Stimulated activated naive CD8-positive, alpha-beta T cell treated with anti-CD3 and anti-CD28 coated beads, Interleukin-15, Interleukin-2, amounts not matched to agents 100 U/mL and 50 U/mL, for 24 hours (primary cell): ENCODE data around the gene TTLL13.
"Not testable (repeated sequence)": the region's sequence is repeated elsewhere in the genome, so short reads cannot be mapped to it uniquely, and the experiment has no call there.

Experiments
- ATAC-seq: fragments of 150-1000 bp; cut with Tn5 transposase; one replicate; pipeline ENCODE4 v1.10.0; 2021
- DNase-seq: peaks from one replicate; pipeline ENCODE4 v3.0.0; 2021

The TTLL13 gene

GRCh38 chr15:90239371-90239770 lies 10.0 kb upstream of the TTLL13 start:
- DNase-seq, result no peak
- no peak for ATAC-seq

- ATAC-seq, result no peak
- no peak for DNase-seq
Measured at GRCh38 chr15:90240856-90241255, 8.5 kb upstream of the TTLL13 start.

GRCh38 chr15:90241343-90242192 lies 7.8 kb upstream of the TTLL13 start:
- ATAC-seq (no peak), DNase-seq (no peak)

- DNase-seq (no peak), ATAC-seq (no peak)
Measured at GRCh38 chr15:90243943-90244639, 5.3 kb upstream of the TTLL13 start.

GRCh38 chr15:90248789-90249202 lies 560 bp upstream of the TTLL13 start:
- no peak for DNase-seq
- no peak for ATAC-seq

GRCh38 chr15:90257776-90258175 lies 8.4 kb downstream of the TTLL13 start:
- DNase-seq, result no peak
- ATAC-seq, result no peak

GRCh38 chr15:90259524-90259923 lies 10.2 kb downstream of the TTLL13 start:
- DNase-seq (no peak), ATAC-seq (peak; percentile 19)

GRCh38 chr15:90260731-90261130 lies 11.4 kb downstream of the TTLL13 start:
- ATAC-seq, DNase-seq: not testable (repeated sequence)

- DNase-seq (no peak), ATAC-seq (no peak)
Measured at GRCh38 chr15:90261811-90262210, 12.5 kb downstream of the TTLL13 start.

- no peak for DNase-seq
- ATAC-seq, result no peak
Measured at GRCh38 chr15:90262426-90262825, 13.1 kb downstream of the TTLL13 start.

- DNase-seq (peak; percentile 40), ATAC-seq (peak; percentile 60)
Measured at GRCh38 chr15:90264671-90265070, 15.3 kb downstream of the TTLL13 start.

GRCh38 chr15:90265271-90266060 lies 16.1 kb downstream of the TTLL13 start, which contains the start of gene NGRN:
TSS of gene NGRN (plus strand) at chr15:90265672. CDS start at chr15:90265713, 41 bp downstream.
- DNase-seq (peak; percentile 92), ATAC-seq (peak; percentile 93)

- ATAC-seq (peak; percentile 21), DNase-seq (peak; percentile 61)
Measured at GRCh38 chr15:90266061-90266431, 16.7 kb downstream of the TTLL13 start.

GRCh38 chr15:90266485-90266884 lies 17.1 kb downstream of the TTLL13 start:
- DNase-seq (peak; percentile 26), ATAC-seq (no peak)

- no peak for ATAC-seq
Measured at GRCh38 chr15:90268415-90268814, 19.1 kb downstream of the TTLL13 start.

GRCh38 chr15:90270502-90271150 lies 21.3 kb downstream of the TTLL13 start:
- DNase-seq (no peak), ATAC-seq (no peak)

More at GRCh38 chr15:90268415-90268814, 19.1 kb downstream of the TTLL13 start:
- no peak for DNase-seq

GRCh38 chr15:90271459-90272166 lies 22.3 kb downstream of the TTLL13 start:
- no peak for DNase-seq
- no peak for ATAC-seq

GRCh38 chr15:90278467-90278866 lies 29.1 kb downstream of the TTLL13 start:
- not testable (repeated sequence) for ATAC-seq, DNase-seq

GRCh38 chr15:90280743-90281142 lies 31.4 kb downstream of the TTLL13 start:
- not testable (repeated sequence) for ATAC-seq, DNase-seq

GRCh38 chr15:90281637-90282036 lies 32.3 kb downstream of the TTLL13 start:
- not testable (repeated sequence) for DNase-seq, ATAC-seq

GRCh38 chr15:90286678-90287077 lies 37.3 kb downstream of the TTLL13 start:
- ATAC-seq (peak; percentile 77), DNase-seq (no peak)
